Measurements from ENCODE around the gene PPP1R9A. TPM values are rescaled to one million over a fixed set of nuclear protein-coding genes. Genes with fewer than 3 reads are reported as not detected.

Gene PPP1R9A
- polyA plus RNA-seq, 1 donor from 2014 or later = 52.8 TPM

GRCh38 chr7:95321720-95322119 lies 414.3 kb downstream of the PPP1R9A start:
- H4K20me1 ChIP-seq (ENCODE audit: insufficient read depth) = no peaks in the 10 kb centered on the region
- peak overlapping the region; percentile 33 for H3K9ac ChIP-seq (ENCODE audit: low read length)
- H3K9me2 ChIP-seq (ENCODE audit: insufficient read depth, low read length) = no peaks in the 10 kb centered on the region
- no peak overlapping the region for H2AFZ ChIP-seq (ENCODE audit: low read depth, low read length)
- no peaks in the 10 kb centered on the region for H3K27me3 ChIP-seq (ENCODE audit: insufficient read depth, low read depth, low read length)
- H3K4me2 ChIP-seq (ENCODE audit: low read length) = no peak overlapping the region
- H3F3A ChIP-seq (ENCODE audit: insufficient read depth, low read length, poor library complexity, severe bottlenecking) = no peaks in the 10 kb centered on the region
- peak; percentile 98 for TF ChIP-seq EP300 (conservative IDR thresholded peaks at IDR 0.05; ENCODE audit: poor library complexity, severe bottlenecking)
- peak; percentile 85 for TF ChIP-seq POLR2AphosphoS5 (IDR thresholded peaks at IDR 0.05)
- TF ChIP-seq SMC3 (conservative IDR thresholded peaks at IDR 0.05; ENCODE audit: poor library complexity) = no peak
- no peak overlapping the region for H3K4me3 ChIP-seq (ENCODE audit: low read length)
- no peaks in the 10 kb centered on the region for H3K36me3 ChIP-seq (ENCODE audit: insufficient read depth, low read length)
- no peaks in the 10 kb centered on the region for H3K9me3 ChIP-seq (ENCODE audit: low read length)
- peak overlapping the region; percentile 86 for H3K27ac ChIP-seq (ENCODE audit: low read length)
- no peaks in the 10 kb centered on the region for H3K79me2 ChIP-seq (replicated peaks; ENCODE audit: insufficient read depth, low read length)

- H3F3A ChIP-seq (ENCODE audit: insufficient read depth, low read length, poor library complexity, severe bottlenecking) = no peaks in the 10 kb centered on the region
- no peaks in the 10 kb centered on the region for H4K20me1 ChIP-seq (ENCODE audit: insufficient read depth)
- H3K27me3 ChIP-seq (ENCODE audit: insufficient read depth, low read depth, low read length) = no peaks in the 10 kb centered on the region
- H3K9me2 ChIP-seq (ENCODE audit: insufficient read depth, low read length) = no peaks in the 10 kb centered on the region
- peak overlapping the region; percentile 86 for H3K27ac ChIP-seq (ENCODE audit: low read length)
- no peaks in the 10 kb centered on the region for H3K79me2 ChIP-seq (replicated peaks; ENCODE audit: insufficient read depth, low read length)
- H3K9me3 ChIP-seq (ENCODE audit: low read length) = no peaks in the 10 kb centered on the region
- no peak overlapping the region for H3K4me2 ChIP-seq (ENCODE audit: low read length)
- no peak overlapping the region for H2AFZ ChIP-seq (ENCODE audit: low read depth, low read length)
- H3K36me3 ChIP-seq (ENCODE audit: insufficient read depth, low read length) = no peaks in the 10 kb centered on the region
- peak overlapping the region; percentile 17 for H3K4me3 ChIP-seq (ENCODE audit: low read length)
- TF ChIP-seq EZH2 (IDR thresholded peaks at IDR 0.05; ENCODE audit: borderline replicate concordance, insufficient read depth, low read length, poor library complexity, severe bottlenecking) = no peak
- no peak for TF ChIP-seq REST (IDR thresholded peaks at IDR 0.05; ENCODE audit: borderline replicate concordance)
- no peak for TF ChIP-seq SMC3 (conservative IDR thresholded peaks at IDR 0.05; ENCODE audit: poor library complexity)
- TF ChIP-seq RAD21 (conservative IDR thresholded peaks at IDR 0.05) = no peak
- TF ChIP-seq EP300 (conservative IDR thresholded peaks at IDR 0.05; ENCODE audit: poor library complexity, severe bottlenecking) = no peak
- no peak for TF ChIP-seq POLR2AphosphoS5 (IDR thresholded peaks at IDR 0.05)
- TF ChIP-seq CTCF (IDR thresholded peaks at IDR 0.05; ENCODE audit: poor library complexity, severe bottlenecking) = no peak
- H3K9ac ChIP-seq (ENCODE audit: low read length) = peak overlapping the region; percentile 15
Observed at GRCh38 chr7:95322396-95322795, 415.0 kb downstream of the PPP1R9A start.

GRCh38 chr7:95322854-95323253 lies 415.5 kb downstream of the PPP1R9A start:
- peak overlapping the region; percentile 15 for H3K9ac ChIP-seq (ENCODE audit: low read length)
- H3F3A ChIP-seq (ENCODE audit: insufficient read depth, low read length, poor library complexity, severe bottlenecking) = no peaks in the 10 kb centered on the region
- no peak overlapping the region for H3K4me3 ChIP-seq (ENCODE audit: low read length)
- H3K4me2 ChIP-seq (ENCODE audit: low read length) = no peak overlapping the region
- no peaks in the 10 kb centered on the region for H3K79me2 ChIP-seq (replicated peaks; ENCODE audit: insufficient read depth, low read length)
- no peak overlapping the region for H2AFZ ChIP-seq (ENCODE audit: low read depth, low read length)
- H3K9me3 ChIP-seq (ENCODE audit: low read length) = no peaks in the 10 kb centered on the region
- H3K9me2 ChIP-seq (ENCODE audit: insufficient read depth, low read length) = no peaks in the 10 kb centered on the region
- no peaks in the 10 kb centered on the region for H3K27me3 ChIP-seq (ENCODE audit: insufficient read depth, low read depth, low read length)
- no peaks in the 10 kb centered on the region for H3K36me3 ChIP-seq (ENCODE audit: insufficient read depth, low read length)
- no peaks in the 10 kb centered on the region for H4K20me1 ChIP-seq (ENCODE audit: insufficient read depth)
- TF ChIP-seq EP300 (conservative IDR thresholded peaks at IDR 0.05; ENCODE audit: poor library complexity, severe bottlenecking) (no peak), CTCF (IDR thresholded peaks at IDR 0.05; ENCODE audit: poor library complexity, severe bottlenecking) (no peak), SMC3 (conservative IDR thresholded peaks at IDR 0.05; ENCODE audit: poor library complexity) (no peak), POLR2AphosphoS5 (IDR thresholded peaks at IDR 0.05) (no peak), RAD21 (conservative IDR thresholded peaks at IDR 0.05) (no peak), TAF1 (IDR thresholded peaks at IDR 0.05; ENCODE audit: low read depth) (no peak), MXI1 (conservative IDR thresholded peaks at IDR 0.05; ENCODE audit: poor library complexity, severe bottlenecking) (no peak), REST (IDR thresholded peaks at IDR 0.05; ENCODE audit: borderline replicate concordance) (no peak), EZH2 (IDR thresholded peaks at IDR 0.05; ENCODE audit: borderline replicate concordance, insufficient read depth, low read length, poor library complexity, severe bottlenecking) (no peak)
- peak overlapping the region; percentile 86 for H3K27ac ChIP-seq (ENCODE audit: low read length)

Measured in neural cell (in vitro differentiated cells).